Measurements from ENCODE around the gene NBPF10. TPM values are rescaled to one million over a fixed set of nuclear protein-coding genes. Genes with fewer than 3 reads are reported as not detected.
"Not testable (repeated sequence)": the region's sequence is repeated elsewhere in the genome, so short reads cannot be mapped to it uniquely, and the experiment has no call there.

NBPF10 gene
- 0.21 TPM for polyA plus RNA-seq (2013, experiment 1 of 2)
- 0.15 TPM for polyA plus RNA-seq (2013, experiment 2 of 2)

- not testable (repeated sequence) for H3K36me3 ChIP-seq (ENCODE audit: control insufficient read depth, insufficient read depth, low read length); H2BK5ac ChIP-seq (ENCODE audit: low read length); H3K79me1 ChIP-seq (ENCODE audit: low read length); DNase-seq; H4K8ac ChIP-seq (ENCODE audit: low read depth, low read length); H3K79me2 ChIP-seq (ENCODE audit: control insufficient read depth, insufficient read depth, low read length); H4K5ac ChIP-seq (ENCODE audit: low read length); H3K27ac ChIP-seq (ENCODE audit: low read depth, low read length); H3K4me3 ChIP-seq (ENCODE audit: low read length); H3K4ac ChIP-seq (ENCODE audit: low read depth, low read length); H3K4me1 ChIP-seq (ENCODE audit: control insufficient read depth, low read depth, low read length); H2AK5ac ChIP-seq (ENCODE audit: low read length); H3K56ac ChIP-seq (ENCODE audit: low read length); H3K23ac ChIP-seq (ENCODE audit: low read length); H3K9ac ChIP-seq (ENCODE audit: low read length); H3K18ac ChIP-seq (ENCODE audit: low read length); H3K4me2 ChIP-seq (ENCODE audit: low read length); H3K27me3 ChIP-seq (ENCODE audit: insufficient read depth, low read length, poor library complexity); H2BK15ac ChIP-seq (replicated peaks; ENCODE audit: low read depth); H2BK120ac ChIP-seq (ENCODE audit: low read depth, low read length)
- WGBS (ENCODE audit: extremely low coverage, insufficient coverage, low lambda C conversion rate) = no CpG with 5 or more reads among the region's 7 CpGs
Observed at GRCh38 chr1:146144465-146144864, at the start of gene NBPF10. TSS of gene NBPF10 (minus strand) at chr1:146144804. CDS start at chr1:146144769, 35 bp downstream.

GRCh38 chr1:146174531-146174930 lies 29.9 kb upstream of the NBPF10 start:
- H2AK5ac ChIP-seq (ENCODE audit: low read length); H3K4me3 ChIP-seq (ENCODE audit: low read length); H3K18ac ChIP-seq (ENCODE audit: low read length); H4K8ac ChIP-seq (ENCODE audit: low read depth, low read length); DNase-seq; H3K4me1 ChIP-seq (ENCODE audit: control insufficient read depth, low read depth, low read length); H3K23ac ChIP-seq (ENCODE audit: low read length); H3K27me3 ChIP-seq (ENCODE audit: insufficient read depth, low read length, poor library complexity); H3K56ac ChIP-seq (ENCODE audit: low read length); H3K36me3 ChIP-seq (ENCODE audit: control insufficient read depth, insufficient read depth, low read length); H2BK15ac ChIP-seq (replicated peaks; ENCODE audit: low read depth); H3K4ac ChIP-seq (ENCODE audit: low read depth, low read length); H3K4me2 ChIP-seq (ENCODE audit: low read length); H2BK120ac ChIP-seq (ENCODE audit: low read depth, low read length); H3K9ac ChIP-seq (ENCODE audit: low read length); H4K5ac ChIP-seq (ENCODE audit: low read length); H3K27ac ChIP-seq (ENCODE audit: low read depth, low read length); H3K79me2 ChIP-seq (ENCODE audit: control insufficient read depth, insufficient read depth, low read length); H3K79me1 ChIP-seq (ENCODE audit: low read length); H2BK5ac ChIP-seq (ENCODE audit: low read length): not testable (repeated sequence)
- WGBS (ENCODE audit: extremely low coverage, insufficient coverage, low lambda C conversion rate) = no CpG with 5 or more reads among the region's 5 CpGs

- not testable (repeated sequence) for H3K79me1 ChIP-seq (ENCODE audit: low read length); H3K4me3 ChIP-seq (ENCODE audit: low read length); H2BK15ac ChIP-seq (replicated peaks; ENCODE audit: low read depth); H3K18ac ChIP-seq (ENCODE audit: low read length); H2BK5ac ChIP-seq (ENCODE audit: low read length); H3K23ac ChIP-seq (ENCODE audit: low read length); H4K8ac ChIP-seq (ENCODE audit: low read depth, low read length); H3K27me3 ChIP-seq (ENCODE audit: insufficient read depth, low read length, poor library complexity); H2AK5ac ChIP-seq (ENCODE audit: low read length); H3K9ac ChIP-seq (ENCODE audit: low read length); H3K4me1 ChIP-seq (ENCODE audit: control insufficient read depth, low read depth, low read length); H3K27ac ChIP-seq (ENCODE audit: low read depth, low read length); H3K79me2 ChIP-seq (ENCODE audit: control insufficient read depth, insufficient read depth, low read length); H3K36me3 ChIP-seq (ENCODE audit: control insufficient read depth, insufficient read depth, low read length); H3K56ac ChIP-seq (ENCODE audit: low read length); H3K4me2 ChIP-seq (ENCODE audit: low read length); DNase-seq; H4K5ac ChIP-seq (ENCODE audit: low read length); H3K4ac ChIP-seq (ENCODE audit: low read depth, low read length); H2BK120ac ChIP-seq (ENCODE audit: low read depth, low read length)
- WGBS (ENCODE audit: extremely low coverage, insufficient coverage, low lambda C conversion rate) = no CpG with 5 or more reads among the region's 1 CpG
Observed at GRCh38 chr1:146167740-146168139, 23.1 kb upstream of the NBPF10 start.

GRCh38 chr1:146167273-146167672 lies 22.7 kb upstream of the NBPF10 start:
- WGBS (ENCODE audit: extremely low coverage, insufficient coverage, low lambda C conversion rate) = no CpG with 5 or more reads among the region's 1 CpG
- not testable (repeated sequence) for H3K18ac ChIP-seq (ENCODE audit: low read length); H3K4me2 ChIP-seq (ENCODE audit: low read length); H3K23ac ChIP-seq (ENCODE audit: low read length); H3K36me3 ChIP-seq (ENCODE audit: control insufficient read depth, insufficient read depth, low read length); H3K27me3 ChIP-seq (ENCODE audit: insufficient read depth, low read length, poor library complexity); H3K79me1 ChIP-seq (ENCODE audit: low read length); H3K9ac ChIP-seq (ENCODE audit: low read length); H2BK15ac ChIP-seq (replicated peaks; ENCODE audit: low read depth); H2BK5ac ChIP-seq (ENCODE audit: low read length); DNase-seq; H3K4me1 ChIP-seq (ENCODE audit: control insufficient read depth, low read depth, low read length); H2BK120ac ChIP-seq (ENCODE audit: low read depth, low read length); H3K27ac ChIP-seq (ENCODE audit: low read depth, low read length); H2AK5ac ChIP-seq (ENCODE audit: low read length); H3K56ac ChIP-seq (ENCODE audit: low read length); H4K5ac ChIP-seq (ENCODE audit: low read length); H3K4ac ChIP-seq (ENCODE audit: low read depth, low read length); H4K8ac ChIP-seq (ENCODE audit: low read depth, low read length); H3K4me3 ChIP-seq (ENCODE audit: low read length); H3K79me2 ChIP-seq (ENCODE audit: control insufficient read depth, insufficient read depth, low read length)

Measured in mesendoderm (in vitro differentiated cells).